Measurements from ENCODE around the gene FAM217B. TPM values are rescaled to one million over a fixed set of nuclear protein-coding genes. Genes with fewer than 3 reads are reported as not detected.
A peak's percentile ranks its signal among the peaks of the same experiment; 100 is the strongest.
"Not testable (repeated sequence)": the region's sequence is repeated elsewhere in the genome, so short reads cannot be mapped to it uniquely, and the experiment has no call there.

The FAM217B gene
- total and polyA plus RNA-seq, 9 donors: 13.1 to 26.7 (median 20.8) TPM

DNA sequence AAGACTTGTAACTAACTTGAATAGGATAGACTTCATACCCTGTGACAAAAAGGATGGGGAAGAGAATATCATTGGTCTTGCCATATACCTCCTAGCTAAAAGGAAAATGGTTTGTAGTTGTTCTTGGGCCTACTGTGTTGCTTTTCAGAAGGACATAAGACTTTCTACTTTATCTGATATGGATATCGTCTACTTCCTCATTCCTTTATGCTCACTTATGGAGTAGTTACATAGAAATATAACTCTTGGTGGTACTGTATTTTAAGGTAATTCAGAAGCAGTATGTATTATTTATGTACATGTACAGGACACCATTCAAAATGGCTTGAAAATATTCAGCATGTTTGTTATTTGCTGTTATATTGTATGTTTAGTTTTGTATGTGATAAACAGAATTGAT lies 8.0 kb downstream of the FAM217B start:
- Histone ChIP-seq H3K4me1 (ENCODE audit: control insufficient read depth, insufficient read depth, low read length) (peaks cover 18% of the 10 kb centered on the region), H3K9me3 (replicated peaks; ENCODE audit: control insufficient read depth, low read depth, low read length) (no peaks in the 10 kb centered on the region), H3K27me3 (ENCODE audit: control insufficient read depth, insufficient read depth, low read length) (no peaks in the 10 kb centered on the region), H3K4me3 (ENCODE audit: low read length) (no peak overlapping the region), H3K27ac (ENCODE audit: low read length) (no peak overlapping the region), H3K36me3 (ENCODE audit: control insufficient read depth, insufficient read depth, low read length) (peaks cover 11% of the 10 kb centered on the region)
- DNase-seq: no peak
- WGBS (ENCODE audit: insufficient coverage): no CpG with 5 or more reads among the region's 1 CpG

DNA sequence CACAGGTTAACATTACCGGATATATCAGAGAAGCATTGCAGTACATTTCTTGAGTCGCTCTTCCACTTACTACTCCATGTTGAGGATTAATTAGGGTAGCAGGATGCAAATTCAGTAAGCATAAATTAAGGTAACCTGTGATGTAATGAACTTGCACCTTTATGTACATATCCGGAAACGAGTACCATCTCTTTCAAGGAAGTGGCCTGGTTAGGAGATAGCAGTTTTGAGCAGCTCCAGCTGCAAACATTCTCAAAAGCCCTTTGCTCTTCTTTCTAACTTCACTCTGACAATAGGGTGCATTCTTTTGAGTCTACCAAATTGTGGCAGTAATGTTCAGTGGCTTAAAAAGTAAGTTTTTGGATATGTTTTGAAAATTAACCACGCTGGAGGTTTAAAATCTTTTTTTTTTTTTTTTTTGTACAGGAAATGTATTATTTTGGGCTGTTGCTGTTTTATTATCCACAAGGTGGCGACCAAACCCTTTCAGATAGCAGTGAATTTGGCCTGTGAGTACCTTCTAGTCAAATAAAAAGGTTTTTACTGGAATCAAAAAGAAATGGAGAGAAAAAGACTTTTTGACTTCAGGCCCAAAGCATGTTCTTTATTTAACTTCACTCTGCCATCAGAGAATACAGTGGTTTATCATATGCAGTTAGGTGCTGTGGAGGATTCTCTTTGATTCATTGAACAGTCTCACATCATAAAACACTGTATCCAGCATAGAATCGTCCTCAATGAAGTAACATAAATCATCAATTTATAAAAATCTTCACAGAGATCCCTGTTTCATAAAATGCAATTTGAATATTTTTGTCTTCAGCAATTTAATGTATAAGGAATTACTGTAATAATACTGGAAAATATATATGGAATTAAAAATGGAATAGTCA lies 8.9 kb downstream of the FAM217B start:
- DNase-seq: peak; percentile 85
- peaks cover 15% of the 10 kb centered on the region for H3K4me1 ChIP-seq (ENCODE audit: control insufficient read depth, insufficient read depth, low read length)
- peaks cover 8% of the 10 kb centered on the region for H3K36me3 ChIP-seq (ENCODE audit: control insufficient read depth, insufficient read depth, low read length)
- no CpG with 5 or more reads among the region's 7 CpGs for WGBS (ENCODE audit: insufficient coverage)
- H3K27me3 ChIP-seq (ENCODE audit: control insufficient read depth, insufficient read depth, low read length): no peaks in the 10 kb centered on the region
- H3K9me3 ChIP-seq (replicated peaks; ENCODE audit: control insufficient read depth, low read depth, low read length): no peaks in the 10 kb centered on the region
- no peak overlapping the region for H3K27ac ChIP-seq (ENCODE audit: low read length)
- H3K4me3 ChIP-seq (ENCODE audit: low read length): no peak overlapping the region

DNA sequence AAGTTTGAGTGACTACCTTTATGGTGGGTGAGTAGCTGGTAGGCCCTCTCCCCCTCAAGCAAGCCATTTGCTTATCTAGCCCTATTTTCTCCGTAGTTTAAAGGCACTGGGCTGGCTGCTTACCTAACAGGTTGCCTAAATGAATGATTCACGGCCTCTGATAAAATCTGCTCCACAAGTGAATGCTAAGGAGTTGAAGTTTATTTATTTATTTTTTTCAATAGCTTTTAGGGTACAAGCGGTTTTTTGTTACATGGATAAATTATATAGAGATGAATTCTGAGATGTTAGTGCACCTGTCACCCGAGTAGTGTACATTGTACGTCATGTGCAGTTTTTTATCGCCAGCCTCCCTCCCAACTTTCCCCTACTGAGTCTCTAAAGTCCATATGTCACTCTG lies 9.7 kb downstream of the FAM217B start:
- no CpG with 5 or more reads among the region's 6 CpGs for WGBS (ENCODE audit: insufficient coverage)
- H3K4me1 ChIP-seq (ENCODE audit: control insufficient read depth, insufficient read depth, low read length): peaks cover 6% of the 10 kb centered on the region
- H3K27ac ChIP-seq (ENCODE audit: low read length): no peak overlapping the region
- H3K36me3 ChIP-seq (ENCODE audit: control insufficient read depth, insufficient read depth, low read length): no peaks in the 10 kb centered on the region
- no peak overlapping the region for H3K4me3 ChIP-seq (ENCODE audit: low read length)
- no peaks in the 10 kb centered on the region for H3K27me3 ChIP-seq (ENCODE audit: control insufficient read depth, insufficient read depth, low read length)
- no peaks in the 10 kb centered on the region for H3K9me3 ChIP-seq (replicated peaks; ENCODE audit: control insufficient read depth, low read depth, low read length)
- DNase-seq: no peak

DNA sequence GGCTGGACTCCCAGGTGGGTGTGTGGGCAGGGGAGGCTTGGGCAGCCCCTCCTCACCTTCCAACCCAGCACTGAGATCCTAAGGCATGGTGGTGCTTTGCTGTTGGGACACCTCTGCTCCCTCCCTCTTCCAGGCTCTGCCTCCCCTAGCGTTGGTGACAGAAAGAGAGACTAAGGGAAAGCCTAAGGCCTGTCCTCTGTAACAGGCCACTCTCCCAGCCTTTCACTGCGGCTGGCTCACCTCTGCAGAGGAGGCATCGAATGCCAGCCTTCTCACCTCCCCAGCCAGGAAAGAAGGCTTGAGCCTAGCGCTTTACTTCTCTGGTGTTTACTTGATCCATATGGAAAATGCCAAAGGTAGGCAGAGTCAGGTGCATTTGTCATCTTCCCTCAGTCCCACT lies 14.5 kb downstream of the FAM217B start:
- no peak for DNase-seq
- Histone ChIP-seq H3K36me3 (ENCODE audit: control insufficient read depth, insufficient read depth, low read length) (no peaks in the 10 kb centered on the region), H3K4me3 (ENCODE audit: low read length) (no peak overlapping the region), H3K27me3 (ENCODE audit: control insufficient read depth, insufficient read depth, low read length) (no peaks in the 10 kb centered on the region), H3K4me1 (ENCODE audit: control insufficient read depth, insufficient read depth, low read length) (no peaks in the 10 kb centered on the region), H3K27ac (ENCODE audit: low read length) (no peak overlapping the region), H3K9me3 (replicated peaks; ENCODE audit: control insufficient read depth, low read depth, low read length) (no peaks in the 10 kb centered on the region)
- 80% methylated on average over 1 of the region's 4 CpGs for WGBS (ENCODE audit: insufficient coverage)

DNA sequence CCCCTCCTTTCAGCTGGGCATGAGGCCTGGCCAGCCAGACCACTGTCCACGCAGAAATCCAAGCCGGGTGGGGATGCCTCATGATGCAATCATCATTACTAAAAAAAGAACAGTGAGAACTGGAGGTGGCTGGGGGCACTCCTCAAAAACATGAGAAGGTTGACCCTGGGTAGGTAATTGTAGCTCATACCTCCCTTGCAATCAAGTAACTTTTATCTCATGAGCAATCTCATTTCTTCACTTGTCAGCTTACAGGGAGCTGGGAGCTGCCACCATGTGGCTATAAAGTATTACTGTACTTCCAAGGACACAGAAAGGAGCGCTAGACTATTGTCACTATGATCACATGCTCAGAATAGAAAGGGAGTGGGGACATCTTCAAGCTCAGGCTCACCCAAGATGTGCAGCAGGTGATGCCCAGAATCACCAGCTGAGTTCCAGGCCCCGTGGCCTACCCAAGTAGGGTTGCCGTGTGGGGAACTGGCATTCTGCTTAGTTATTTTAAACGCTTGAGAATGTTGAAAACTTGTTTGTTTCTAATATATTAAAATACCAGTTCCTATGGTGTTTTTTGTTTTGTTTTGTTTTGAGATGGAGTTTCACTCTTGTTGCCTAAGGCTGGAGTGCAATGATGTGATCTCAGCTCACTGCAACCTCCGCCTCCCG lies 15.1 kb downstream of the FAM217B start:
- Histone ChIP-seq H3K9me3 (replicated peaks; ENCODE audit: control insufficient read depth, low read depth, low read length) (no peaks in the 10 kb centered on the region), H3K27ac (ENCODE audit: low read length) (no peak overlapping the region), H3K4me1 (ENCODE audit: control insufficient read depth, insufficient read depth, low read length) (no peaks in the 10 kb centered on the region), H3K4me3 (ENCODE audit: low read length) (no peak overlapping the region), H3K36me3 (ENCODE audit: control insufficient read depth, insufficient read depth, low read length) (no peaks in the 10 kb centered on the region), H3K27me3 (ENCODE audit: control insufficient read depth, insufficient read depth, low read length) (no peaks in the 10 kb centered on the region)
- DNase-seq: no peak
- WGBS (ENCODE audit: insufficient coverage): 69% methylated on average over 3 of the region's 8 CpGs

DNA sequence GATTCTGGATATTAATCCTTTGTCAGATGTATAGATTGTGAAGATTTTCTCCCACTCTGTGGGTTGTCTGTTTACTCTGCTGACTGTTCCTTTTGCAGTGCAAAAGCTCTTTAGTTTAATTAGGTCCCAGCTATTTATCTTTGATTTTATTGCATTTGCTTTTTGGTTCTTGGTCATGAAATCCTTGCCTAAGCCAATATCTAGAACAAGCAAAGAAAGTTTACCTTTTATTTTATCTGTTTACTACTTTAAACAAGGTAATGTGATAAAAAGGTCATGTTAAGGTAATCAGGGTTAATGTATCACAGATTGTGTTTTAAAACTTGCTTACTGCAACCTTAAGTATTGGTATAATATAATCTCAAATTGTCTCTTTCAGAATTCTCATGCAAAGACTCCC lies 17.4 kb downstream of the FAM217B start:
- not testable (repeated sequence) for H3K27me3 ChIP-seq (ENCODE audit: control insufficient read depth, insufficient read depth, low read length); H3K27ac ChIP-seq (ENCODE audit: low read length); H3K4me1 ChIP-seq (ENCODE audit: control insufficient read depth, insufficient read depth, low read length); H3K36me3 ChIP-seq (ENCODE audit: control insufficient read depth, insufficient read depth, low read length); H3K4me3 ChIP-seq (ENCODE audit: low read length); H3K9me3 ChIP-seq (replicated peaks; ENCODE audit: control insufficient read depth, low read depth, low read length); DNase-seq

DNA sequence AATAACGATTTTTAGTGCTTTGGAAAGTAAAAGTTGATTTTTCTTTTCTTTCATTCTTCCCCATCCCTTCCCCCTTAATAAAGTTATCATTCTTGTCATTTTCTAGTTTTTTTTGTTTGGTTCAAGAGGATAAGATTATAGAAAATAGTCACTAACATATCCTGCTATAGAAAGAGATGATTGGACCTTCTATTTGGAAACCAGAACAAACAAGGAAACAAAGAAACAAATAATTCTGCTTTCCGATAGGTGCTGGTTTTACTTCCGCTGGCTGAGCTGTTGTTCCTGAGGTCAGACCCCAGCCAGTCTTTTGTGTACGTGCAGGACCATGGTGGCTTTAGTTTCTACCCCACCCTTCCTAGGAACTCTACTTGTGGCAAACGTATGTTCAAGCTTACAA lies 17.9 kb downstream of the FAM217B start, which contains the start of gene CDH26:
Gene CDH26, plus strand, starts transcription at position 301 of the 400 bp plus-strand sequence. CDS start 304 bp downstream, outside the sequence.
- no peaks in the 10 kb centered on the region for H3K4me1 ChIP-seq (ENCODE audit: control insufficient read depth, insufficient read depth, low read length)
- no peaks in the 10 kb centered on the region for H3K9me3 ChIP-seq (replicated peaks; ENCODE audit: control insufficient read depth, low read depth, low read length)
- no peak within 1 kb of the TSS for H3K4me3 ChIP-seq (ENCODE audit: low read length)
- no peaks in the 10 kb centered on the region for H3K36me3 ChIP-seq (ENCODE audit: control insufficient read depth, insufficient read depth, low read length)
- WGBS (ENCODE audit: insufficient coverage): no CpG with 5 or more reads among the region's 5 CpGs
- DNase-seq: no peak
- H3K27me3 ChIP-seq (ENCODE audit: control insufficient read depth, insufficient read depth, low read length): no peaks in the 10 kb centered on the region
- H3K27ac ChIP-seq (ENCODE audit: low read length): no peak within 1 kb of the TSS

DNA sequence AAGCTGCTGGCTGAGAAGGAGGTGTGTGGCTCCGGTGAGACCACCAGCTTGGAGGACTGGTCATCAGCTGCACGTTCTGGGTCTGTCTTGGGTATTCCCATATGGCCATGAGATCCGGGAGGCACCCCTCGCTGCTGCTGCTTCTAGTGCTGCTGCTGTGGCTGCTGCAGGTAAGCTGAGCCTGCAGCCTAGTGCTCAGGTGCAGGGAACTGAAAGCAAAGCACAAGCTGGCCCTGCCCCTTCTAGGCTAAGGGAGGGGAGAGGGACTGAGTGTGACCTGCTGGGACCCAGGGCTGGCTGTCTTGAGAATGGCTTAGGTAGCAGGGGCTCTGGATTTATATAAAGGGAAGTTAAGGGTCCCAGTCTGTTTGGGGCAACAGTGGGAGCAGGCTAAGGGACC lies 18.4 kb downstream of the FAM217B start:
- Histone ChIP-seq H3K4me1 (ENCODE audit: control insufficient read depth, insufficient read depth, low read length) (no peaks in the 10 kb centered on the region), H3K36me3 (ENCODE audit: control insufficient read depth, insufficient read depth, low read length) (no peaks in the 10 kb centered on the region), H3K4me3 (ENCODE audit: low read length) (no peak overlapping the region), H3K27me3 (ENCODE audit: control insufficient read depth, insufficient read depth, low read length) (no peaks in the 10 kb centered on the region), H3K27ac (ENCODE audit: low read length) (no peak overlapping the region), H3K9me3 (replicated peaks; ENCODE audit: control insufficient read depth, low read depth, low read length) (no peaks in the 10 kb centered on the region)
- DNase-seq: no peak
- WGBS (ENCODE audit: insufficient coverage): 55% methylated on average over 4 of the region's 4 CpGs

DNA sequence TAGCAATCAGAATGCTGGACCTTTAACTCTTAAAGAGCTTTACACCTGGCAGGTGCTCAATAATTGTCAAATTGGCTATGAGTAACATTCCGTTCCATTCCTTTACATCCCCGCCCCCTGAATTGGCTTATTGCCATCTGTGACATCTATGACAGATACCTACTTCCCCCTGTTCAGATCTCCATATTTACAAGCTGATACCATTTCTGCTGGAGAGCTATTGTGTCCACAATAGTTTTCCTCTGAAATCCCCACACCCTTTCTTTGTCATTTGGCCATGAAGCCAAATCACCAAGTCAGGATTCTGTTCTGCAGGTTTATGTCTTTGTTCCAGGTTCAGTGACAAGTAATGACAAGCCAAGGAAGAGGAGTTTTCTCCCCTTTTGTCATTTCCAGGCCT lies 21.2 kb downstream of the FAM217B start:
- DNase-seq: no peak
- Histone ChIP-seq H3K27ac (ENCODE audit: low read length) (no peak overlapping the region), H3K4me3 (ENCODE audit: low read length) (no peak overlapping the region), H3K27me3 (ENCODE audit: control insufficient read depth, insufficient read depth, low read length) (no peaks in the 10 kb centered on the region), H3K36me3 (ENCODE audit: control insufficient read depth, insufficient read depth, low read length) (no peaks in the 10 kb centered on the region), H3K9me3 (replicated peaks; ENCODE audit: control insufficient read depth, low read depth, low read length) (no peaks in the 10 kb centered on the region), H3K4me1 (ENCODE audit: control insufficient read depth, insufficient read depth, low read length) (no peaks in the 10 kb centered on the region)
- 65% methylated on average over 2 of the region's 2 CpGs for WGBS (ENCODE audit: insufficient coverage)

DNA sequence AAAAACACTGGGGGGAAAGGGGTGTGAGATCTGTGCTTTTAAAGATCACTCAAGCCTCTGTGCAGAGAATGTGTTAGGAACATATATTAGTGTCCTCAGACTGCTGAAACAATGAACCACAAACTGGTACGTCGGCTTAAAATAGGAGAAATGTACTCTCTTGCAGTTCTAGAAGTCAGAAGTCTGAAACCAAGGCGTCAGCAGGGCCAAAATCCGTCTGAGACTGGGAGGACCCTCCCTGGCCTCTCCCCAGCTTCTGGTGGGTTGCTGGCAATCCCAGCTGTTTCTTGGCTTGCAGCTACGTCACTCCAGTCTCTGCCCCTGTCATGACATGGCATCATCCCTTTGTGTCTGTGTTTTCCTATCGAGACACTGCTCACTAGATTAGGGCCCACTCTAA lies 22.0 kb downstream of the FAM217B start:
- DNase-seq: no peak
- WGBS (ENCODE audit: insufficient coverage): 71% methylated on average over 6 of the region's 6 CpGs
- Histone ChIP-seq H3K9me3 (replicated peaks; ENCODE audit: control insufficient read depth, low read depth, low read length) (no peaks in the 10 kb centered on the region), H3K4me3 (ENCODE audit: low read length) (no peak overlapping the region), H3K36me3 (ENCODE audit: control insufficient read depth, insufficient read depth, low read length) (no peaks in the 10 kb centered on the region), H3K27me3 (ENCODE audit: control insufficient read depth, insufficient read depth, low read length) (no peaks in the 10 kb centered on the region), H3K4me1 (ENCODE audit: control insufficient read depth, insufficient read depth, low read length) (no peaks in the 10 kb centered on the region), H3K27ac (ENCODE audit: low read length) (no peak overlapping the region)
